ENCODE measurements around the gene FAM120B. TPM values are rescaled to one million over a fixed set of nuclear protein-coding genes. Genes with fewer than 3 reads are reported as not detected.

The FAM120B gene
- total and polyA plus RNA-seq, 4 experiments from 2014 or later, result 22.7 to 48.6 (median 40.1) TPM

- no peaks in the 10 kb centered on the region for H3K9me3 ChIP-seq (ENCODE audit: control insufficient read depth in 1 of 2, low read length in 2 of 2)
- intact Hi-C loops (cut with micrococcal nuclease), result loop anchor here (5.0 kb wide), 2 partner anchors 148 to 208 kb away; no protein-coding TSS in a partner anchor
- peak overlapping the region in 1 of 2 donors; percentile 49 for H3K4me3 ChIP-seq (ENCODE audit: low read length in 2 of 2)
- CTCF ChIA-PET (ENCODE audit: partially characterized antibody), result interaction anchor here (1.0 to 6.2 kb wide), 4 partner anchors 9 to 345 kb away, joined by 3 to 31 read pairs (median 4); no protein-coding TSS in a partner anchor
- Mint-ChIP-seq H3K9me3 (no peaks in the 10 kb centered on the region), H3K4me1 (peaks cover 24 to 43% (median 30%) of the 10 kb centered on the region in 4 donors), H3K4me3 (peak overlapping the region; percentile 70 to 91 (median 74)), H3K27me3 (peaks cover 37 to 48% of the 10 kb centered on the region in 2 donors), H3K27ac (peak overlapping the region in 4 of 7 donors; percentile 4 to 85 (median 34)), H3K36me3 (peaks cover 0 to 4% of the 10 kb centered on the region in 2 donors)
- no peaks in the 10 kb centered on the region for H3K36me3 ChIP-seq (ENCODE audit: insufficient read depth, low read length)
- H3K27me3 ChIP-seq (ENCODE audit: insufficient read depth, low read length), result peaks cover 37% of the 10 kb centered on the region
- POLR2A ChIA-PET (ENCODE audit: partially characterized antibody), result interaction anchor here (1.2 to 4.3 kb wide), 3 partner anchors 12 to 206 kb away, joined by 5 to 22 read pairs (median 8); partner anchors contain the start of gene FAM120B
- no peak overlapping the region for H3K27ac ChIP-seq (ENCODE audit: low read depth, low read length)
- peaks cover 53% of the 10 kb centered on the region for H3K4me1 ChIP-seq (ENCODE audit: insufficient read depth, low read length)
- no peak for DNase-seq
These were observed 11.6 kb upstream of the FAM120B start for GRCh38 chr6:170294813-170295509.

GRCh38 chr6:170295510-170296422 lies 10.8 kb upstream of the FAM120B start:
- peaks cover 0 to 2% of the 10 kb centered on the region in 2 donors for H3K36me3 Mint-ChIP-seq
- ChIA-PET CTCF (ENCODE audit: partially characterized antibody) (interaction anchor here (6.2 kb wide), 1 partner anchor 8 kb away, joined by 31 read pairs; no protein-coding TSS in a partner anchor), POLR2A (ENCODE audit: partially characterized antibody) (interaction anchor here (1.2 to 4.3 kb wide), 3 partner anchors 12 to 207 kb away, joined by 5 to 22 read pairs (median 8); partner anchors contain the start of gene FAM120B)
- peak in 4 of 5 donors; percentile 43 to 50 (median 45) for DNase-seq
- H3K9me3 Mint-ChIP-seq, result no peaks in the 10 kb centered on the region
- H3K4me1 Mint-ChIP-seq, result peaks cover 24 to 43% (median 30%) of the 10 kb centered on the region in 4 donors
- no peaks in the 10 kb centered on the region for H3K36me3 ChIP-seq (ENCODE audit: insufficient read depth, low read length)
- peaks cover 37% of the 10 kb centered on the region for H3K27me3 ChIP-seq (ENCODE audit: insufficient read depth, low read length)
- no peak overlapping the region for H3K27ac Mint-ChIP-seq
- peaks cover 53% of the 10 kb centered on the region for H3K4me1 ChIP-seq (ENCODE audit: insufficient read depth, low read length)
- no peak overlapping the region for H3K27ac ChIP-seq (ENCODE audit: low read depth, low read length)
- intact Hi-C loops (cut with micrococcal nuclease), result no loop called here
- H3K27me3 Mint-ChIP-seq, result peaks cover 38 to 51% of the 10 kb centered on the region in 2 donors
- peak overlapping the region; percentile 69 to 80 (median 76) for H3K4me3 Mint-ChIP-seq
- H3K9me3 ChIP-seq (ENCODE audit: control insufficient read depth in 1 of 2, low read length in 2 of 2), result no peaks in the 10 kb centered on the region
- peak overlapping the region; percentile 17 to 49 for H3K4me3 ChIP-seq (ENCODE audit: low read length in 2 of 2)

- Mint-ChIP-seq H3K27ac (no peak overlapping the region), H3K36me3 (peaks cover 0 to 2% of the 10 kb centered on the region in 2 donors), H3K4me1 (peaks cover 24 to 43% (median 30%) of the 10 kb centered on the region in 4 donors), H3K4me3 (peak overlapping the region in 1 of 8 donors; percentile 71), H3K9me3 (peaks cover 0 to under 1% (median 0%) of the 10 kb centered on the region in 8 donors), H3K27me3 (peaks cover 40 to 51% of the 10 kb centered on the region in 2 donors)
- H3K36me3 ChIP-seq (ENCODE audit: insufficient read depth, low read length), result no peaks in the 10 kb centered on the region
- H3K27ac ChIP-seq (ENCODE audit: low read depth, low read length), result no peak overlapping the region
- intact Hi-C loops (cut with micrococcal nuclease), result no loop called here
- peak overlapping the region in 1 of 2 donors; percentile 49 for H3K4me3 ChIP-seq (ENCODE audit: low read length in 2 of 2)
- peaks cover 53% of the 10 kb centered on the region for H3K4me1 ChIP-seq (ENCODE audit: insufficient read depth, low read length)
- no peaks in the 10 kb centered on the region for H3K9me3 ChIP-seq (ENCODE audit: control insufficient read depth in 1 of 2, low read length in 2 of 2)
- ChIA-PET CTCF (ENCODE audit: partially characterized antibody) (no interaction called here), POLR2A (ENCODE audit: partially characterized antibody) (interaction anchor here (1.0 to 4.3 kb wide), 4 partner anchors 10 to 208 kb away, joined by 3 to 22 read pairs (median 6); partner anchors contain the start of gene FAM120B)
- H3K27me3 ChIP-seq (ENCODE audit: insufficient read depth, low read length), result peaks cover 37% of the 10 kb centered on the region
- no peak for DNase-seq
These were observed 10.2 kb upstream of the FAM120B start for GRCh38 chr6:170296423-170296745.

DNA sequence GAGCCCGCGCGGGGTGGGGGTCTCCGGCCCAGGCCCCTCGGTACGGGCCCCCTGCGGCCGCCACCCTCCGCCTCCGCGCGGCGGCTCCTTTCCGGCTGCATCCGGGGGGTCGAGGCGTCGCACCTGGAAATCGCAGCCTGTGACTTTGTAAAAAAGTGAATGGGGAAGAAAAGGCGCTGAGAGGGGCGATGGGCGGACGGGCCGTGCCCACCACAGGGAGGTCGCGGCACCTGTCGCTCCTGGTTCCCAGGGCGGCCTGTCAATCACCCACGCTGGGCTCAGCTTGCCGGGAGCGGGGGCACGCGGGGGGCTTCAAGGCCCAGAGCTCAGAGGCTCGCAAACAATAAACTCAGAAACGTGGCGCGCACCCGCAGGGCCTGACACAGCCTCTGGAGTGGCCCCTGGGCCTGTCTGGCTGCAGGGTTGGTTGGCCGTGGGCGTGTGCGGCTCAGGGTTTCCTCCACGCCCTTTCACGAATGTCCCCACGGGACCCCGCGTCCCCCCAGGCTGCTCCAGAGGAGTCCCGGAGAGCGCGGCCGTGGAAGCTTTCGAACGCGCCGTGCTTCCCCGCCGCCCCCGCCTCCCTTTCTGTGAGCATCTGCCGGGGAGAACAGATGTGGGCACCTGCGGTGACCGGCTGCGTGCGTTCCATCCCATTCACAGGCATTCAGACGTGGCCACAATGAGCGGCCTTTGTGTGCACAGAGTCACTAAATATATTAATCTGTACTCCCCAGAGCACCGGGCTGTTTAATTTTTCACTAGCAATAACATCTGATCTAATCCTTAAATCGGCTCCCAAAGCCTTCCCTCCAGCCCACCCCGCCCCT lies 9.6 kb upstream of the FAM120B start:
- DNase-seq, result no peak
- Histone ChIP-seq H3K27ac (ENCODE audit: low read depth, low read length) (no peak overlapping the region), H3K36me3 (ENCODE audit: insufficient read depth, low read length) (no peaks in the 10 kb centered on the region), H3K4me1 (ENCODE audit: insufficient read depth, low read length) (peaks cover 48% of the 10 kb centered on the region), H3K9me3 (ENCODE audit: control insufficient read depth in 1 of 2, low read length in 2 of 2) (no peaks in the 10 kb centered on the region), H3K27me3 (ENCODE audit: insufficient read depth, low read length) (peaks cover 37% of the 10 kb centered on the region), H3K4me3 (ENCODE audit: low read length in 2 of 2) (no peak overlapping the region)
- Mint-ChIP-seq H3K27me3 (peaks cover 38 to 54% of the 10 kb centered on the region in 2 donors), H3K4me1 (peaks cover 21 to 38% (median 26%) of the 10 kb centered on the region in 4 donors), H3K36me3 (no peaks in the 10 kb centered on the region), H3K9me3 (peaks cover 0 to 5% (median 0%) of the 10 kb centered on the region in 8 donors), H3K4me3 (peak overlapping the region in 6 of 8 donors; percentile 15 to 65 (median 36)), H3K27ac (peak overlapping the region in 1 of 7 donors; percentile 10)
- CTCF ChIA-PET (ENCODE audit: partially characterized antibody), result no interaction called here
- POLR2A ChIA-PET (ENCODE audit: partially characterized antibody), result interaction anchor here (1.0 to 4.3 kb wide), 2 partner anchors 10 to 11 kb away, joined by 3 to 22 read pairs; partner anchors contain the start of gene FAM120B
- intact Hi-C loops (cut with micrococcal nuclease), result no loop called here

- ChIA-PET CTCF (ENCODE audit: partially characterized antibody) (no interaction called here), POLR2A (ENCODE audit: partially characterized antibody) (interaction anchor here (4.3 kb wide), 1 partner anchor 10 kb away, joined by 22 read pairs; the partner anchor contains the start of gene FAM120B)
- intact Hi-C loops (cut with micrococcal nuclease), result no loop called here
- H3K27ac Mint-ChIP-seq, result peak overlapping the region in 1 of 7 donors; percentile 10
- no peaks in the 10 kb centered on the region for H3K36me3 Mint-ChIP-seq
- peaks cover 29% of the 10 kb centered on the region for H3K27me3 ChIP-seq (ENCODE audit: insufficient read depth, low read length)
- H3K4me3 ChIP-seq (ENCODE audit: low read length in 2 of 2), result no peak overlapping the region
- no peak for DNase-seq
- H3K4me1 Mint-ChIP-seq, result peaks cover 14 to 30% (median 19%) of the 10 kb centered on the region in 4 donors
- no peaks in the 10 kb centered on the region for H3K36me3 ChIP-seq (ENCODE audit: insufficient read depth, low read length)
- peaks cover 0 to 5% (median 0%) of the 10 kb centered on the region in 8 donors for H3K9me3 Mint-ChIP-seq
- peak overlapping the region in 4 of 8 donors; percentile 5 to 53 (median 19) for H3K4me3 Mint-ChIP-seq
- H3K27me3 Mint-ChIP-seq, result peaks cover 35 to 50% of the 10 kb centered on the region in 2 donors
- H3K9me3 ChIP-seq (ENCODE audit: control insufficient read depth in 1 of 2, low read length in 2 of 2), result no peaks in the 10 kb centered on the region
- peaks cover 40% of the 10 kb centered on the region for H3K4me1 ChIP-seq (ENCODE audit: insufficient read depth, low read length)
- no peak overlapping the region for H3K27ac ChIP-seq (ENCODE audit: low read depth, low read length)
These were observed 8.8 kb upstream of the FAM120B start for GRCh38 chr6:170297576-170298330.

- Histone ChIP-seq H3K4me1 (ENCODE audit: insufficient read depth, low read length) (peaks cover 30% of the 10 kb centered on the region), H3K36me3 (ENCODE audit: insufficient read depth, low read length) (no peaks in the 10 kb centered on the region), H3K27me3 (ENCODE audit: insufficient read depth, low read length) (peaks cover 25% of the 10 kb centered on the region), H3K27ac (ENCODE audit: low read depth, low read length) (no peak overlapping the region), H3K4me3 (ENCODE audit: low read length in 2 of 2) (no peak overlapping the region), H3K9me3 (ENCODE audit: control insufficient read depth in 1 of 2, low read length in 2 of 2) (no peaks in the 10 kb centered on the region)
- POLR2A ChIA-PET (ENCODE audit: partially characterized antibody), result no interaction called here
- CTCF ChIA-PET (ENCODE audit: partially characterized antibody), result no interaction called here
- Mint-ChIP-seq H3K9me3 (peaks cover 0 to 5% (median 0%) of the 10 kb centered on the region in 8 donors), H3K27ac (no peak overlapping the region), H3K36me3 (no peaks in the 10 kb centered on the region), H3K4me3 (no peak overlapping the region), H3K27me3 (peaks cover 32 to 46% of the 10 kb centered on the region in 2 donors), H3K4me1 (peaks cover 8 to 21% (median 11%) of the 10 kb centered on the region in 4 donors)
- intact Hi-C loops (cut with micrococcal nuclease), result no loop called here
- DNase-seq, result no peak
These were observed 7.9 kb upstream of the FAM120B start for GRCh38 chr6:170298688-170299087.

Measured in CD4-positive, alpha-beta memory T cell (primary cell).